Testis (tissue), 3 donors: ENCODE measurements around the gene RGMA. TPM values are rescaled to one million over a fixed set of nuclear protein-coding genes. Genes with fewer than 3 reads are reported as not detected.
A peak's percentile ranks its signal among the peaks of the same experiment; 100 is the strongest.

ENCODE experiments used
- DNase-seq: peaks from one replicate; pipeline ENCODE4 v3.0.0-alpha.2; 2019
- H3K27ac ChIP-seq, 2 donors: fragments of 200-600 bp; sonication (generic); one replicate each; pipeline ENCODE4 v1.5.1; 2019
- H3K27me3 ChIP-seq: fragments of 200-600 bp; sonication (generic); one replicate; pipeline ENCODE4 v1.5.1; 2019
- H3K36me3 ChIP-seq: fragments of 200-600 bp; sonication (generic); one replicate; pipeline ENCODE4 v1.5.1; 2017; ENCODE audit warnings: low read depth; ENCODE audit errors: missing control alignments
- H3K4me1 ChIP-seq: fragments of 200-600 bp; sonication (generic); one replicate; pipeline ENCODE4 v1.5.1; 2019
- H3K4me3 ChIP-seq, 2 donors: fragments of 200-600 bp; sonication (generic); one replicate each; pipeline ENCODE4 v1.5.1; 2017 to 2019
- H3K9me3 ChIP-seq: fragments of 200-600 bp; sonication (generic); one replicate; pipeline ENCODE4 v1.5.1; 2017
- CTCF ChIP-seq, 3 experiments: fragments of 450-650 bp in 2 of 3; fragments of 200-600 bp in 1 of 3; sonication (generic) in 1 of 3; IDR thresholded peaks; one replicate each; pipeline ENCODE4 v1.5.1; 2016 to 2019; ENCODE audit warnings: antibody characterized with exemption in 3 of 3, mild to moderate bottlenecking in 2 of 3, moderate library complexity in 1 of 3
- POLR2A ChIP-seq: fragments of 450-650 bp; IDR thresholded peaks from one replicate; pipeline ENCODE4 v1.6.1; 2017; ENCODE audit warnings: antibody characterized with exemption, mild to moderate bottlenecking, moderate library complexity
- WGBS, 2 donors: methylation state at CpG; one replicate each; pipeline ENCODE4 v1.1.5; 2018; 5-methylcytosine and 5-hydroxymethylcytosine counted together
- intact Hi-C: fragments of 100-400 bp; cut with DNase I; formaldehyde crosslinking; loops from one replicate; pipeline ENCODE4 v1.15.1; 2023; ENCODE audit warnings: low total_unique reads
- polyA plus RNA-seq: library from polyadenylated mRNA; stranded (reverse); fragments of 350-450 nt; fragmentation: Illumina TruSeq; extraction: RNeasy Lipid Tissue Mini Kit (QIAGEN cat#74804); gene quantifications from one replicate; pipeline ENCODE4 v1.2.3, GENCODE V29; 2014; ENCODE audit warnings: low read depth, low replicate concordance; ENCODE audit not compliant: insufficient read depth
- total RNA-seq, 2 donors: library from RNA; depleted of rRNA; stranded (reverse); fragments of >200 nt; gene quantifications; one replicate each; pipeline ENCODE4 v1.2.3, GENCODE V29; 2016

The RGMA gene
- total and polyA plus RNA-seq, 3 donors from 2014 or later = 53.7 to 120 (median 65.4) TPM

GRCh38 chr15:93073465-93073952, 15.5 kb downstream of the RGMA start:
- Histone ChIP-seq H3K27ac (peak overlapping the region; percentile 57 to 85), H3K9me3 (no peaks in the 10 kb centered on the region), H3K4me3 (peak overlapping the region; percentile 72 to 74), H3K36me3 (no peaks in the 10 kb centered on the region), H3K4me1 (peaks cover 22% of the 10 kb centered on the region), H3K27me3 (no peaks in the 10 kb centered on the region)
- TF ChIP-seq POLR2A (no peak), CTCF (IDR thresholded peaks at IDR 0.05) (no peak)
- intact Hi-C loops = no loop called here
- WGBS, 2 donors = 11 to 30% methylated on average over 11 to 29 of the region's 30 CpGs
- DNase-seq = peak; percentile 31

GRCh38 chr15:93072411-93073394, 16.3 kb downstream of the RGMA start:
- intact Hi-C loops = no loop called here
- H3K36me3 ChIP-seq = no peaks in the 10 kb centered on the region
- H3K9me3 ChIP-seq = no peaks in the 10 kb centered on the region
- TF ChIP-seq POLR2A = no peak
- no peak for TF ChIP-seq CTCF (IDR thresholded peaks at IDR 0.05)
- H3K27me3 ChIP-seq = no peaks in the 10 kb centered on the region
- peak overlapping the region; percentile 72 to 74 for H3K4me3 ChIP-seq
- DNase-seq = peak; percentile 81
- H3K4me1 ChIP-seq = peaks cover 30% of the 10 kb centered on the region
- 1 to 2% methylated on average over 33 to 75 of the region's 96 CpGs for WGBS, 2 donors
- H3K27ac ChIP-seq = peak overlapping the region; percentile 74 to 85

- Histone ChIP-seq H3K9me3 (no peaks in the 10 kb centered on the region), H3K36me3 (no peaks in the 10 kb centered on the region), H3K27ac (peak overlapping the region; percentile 74 to 85), H3K27me3 (no peaks in the 10 kb centered on the region), H3K4me3 (peak overlapping the region; percentile 72 to 74), H3K4me1 (peaks cover 34% of the 10 kb centered on the region)
- TF ChIP-seq CTCF (IDR thresholded peaks at IDR 0.05) (no peak), POLR2A (no peak)
- WGBS, 2 donors = 1 to 4% methylated on average over 10 of the region's 10 CpGs
- no peak for DNase-seq
- intact Hi-C loops = no loop called here
Observed at GRCh38 chr15:93072011-93072410, 17.0 kb downstream of the RGMA start.

GRCh38 chr15:93071469-93071936, 17.5 kb downstream of the RGMA start:
- DNase-seq = no peak
- Histone ChIP-seq H3K4me3 (peak overlapping the region; percentile 72 to 74), H3K4me1 (peaks cover 37% of the 10 kb centered on the region), H3K36me3 (no peaks in the 10 kb centered on the region), H3K27me3 (no peaks in the 10 kb centered on the region), H3K9me3 (no peaks in the 10 kb centered on the region), H3K27ac (peak overlapping the region; percentile 35 to 85)
- 8 to 10% methylated on average over 22 of the region's 22 CpGs for WGBS, 2 donors
- intact Hi-C loops = no loop called here
- TF ChIP-seq CTCF (IDR thresholded peaks at IDR 0.05) (no peak), POLR2A (no peak)
